ENCODE data around the gene MBP. TPM values are rescaled to one million over a fixed set of nuclear protein-coding genes. Genes with fewer than 3 reads are reported as not detected.
A peak's percentile ranks its signal among the peaks of the same experiment; 100 is the strongest.

Gene MBP
- total RNA-seq, 1 experiment from 2014 or later, result not detected

DNA sequence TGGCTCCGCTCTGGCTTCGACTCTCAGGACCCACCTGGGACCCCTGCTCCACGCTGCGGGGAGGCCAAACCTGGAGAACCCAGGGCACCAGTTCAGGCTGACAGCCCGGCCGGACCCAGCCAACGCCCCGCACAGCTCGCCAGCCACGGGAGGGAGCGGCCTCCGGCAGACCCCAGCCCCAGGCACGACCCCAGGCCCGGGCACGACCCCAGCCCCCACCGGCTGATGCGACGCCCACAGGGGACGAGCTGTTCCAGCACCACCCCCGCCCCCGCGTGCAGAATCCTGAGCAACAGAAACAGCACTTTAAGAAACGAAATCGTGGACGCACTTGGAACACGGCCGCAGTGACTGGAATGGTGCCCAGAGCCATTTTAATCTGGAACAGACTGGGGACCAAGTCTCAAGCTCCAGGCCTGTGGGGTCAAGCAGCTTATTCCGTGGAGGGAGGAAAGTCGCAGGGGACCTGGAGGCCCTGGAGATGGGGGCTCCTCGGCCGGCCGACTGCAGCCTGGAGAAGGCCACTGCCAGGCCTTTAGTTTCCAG, 74.2 kb downstream of the MBP start:
- Histone ChIP-seq H3K4me3 (no peak overlapping the region), H3K27me3 (no peaks in the 10 kb centered on the region), H3K36me3 (no peaks in the 10 kb centered on the region), H3K9me3 (no peaks in the 10 kb centered on the region)
- DNase-seq, result no peak

DNA sequence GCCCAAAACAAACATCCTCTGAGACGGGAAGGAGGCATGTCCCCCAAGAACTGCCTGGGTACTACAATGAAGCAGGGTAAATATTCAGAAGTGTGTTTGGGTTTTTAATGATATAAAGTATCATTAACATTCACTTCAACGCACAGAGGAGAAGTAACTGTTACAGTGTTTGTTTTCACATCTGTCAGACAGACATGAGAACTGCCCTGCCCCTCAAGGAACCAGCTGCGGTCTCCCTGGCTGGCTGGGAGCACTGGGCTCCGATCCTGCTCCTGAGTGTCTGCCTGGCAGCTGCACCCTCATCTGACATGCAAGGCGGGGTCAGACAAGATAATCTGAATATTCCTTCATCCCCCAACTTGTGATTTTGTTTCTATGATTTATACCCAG, 75.6 kb downstream of the MBP start:
- DNase-seq, result peak; percentile 35
- Histone ChIP-seq H3K36me3 (no peaks in the 10 kb centered on the region), H3K4me3 (no peak overlapping the region), H3K9me3 (no peaks in the 10 kb centered on the region), H3K27me3 (no peaks in the 10 kb centered on the region)

GRCh38 chr18:77056344-77057005, 76.1 kb downstream of the MBP start:
- Histone ChIP-seq H3K36me3 (no peaks in the 10 kb centered on the region), H3K9me3 (no peaks in the 10 kb centered on the region), H3K27me3 (no peaks in the 10 kb centered on the region), H3K4me3 (no peak overlapping the region)
- no peak for DNase-seq

- Histone ChIP-seq H3K9me3 (no peaks in the 10 kb centered on the region), H3K4me3 (no peak overlapping the region), H3K27me3 (no peaks in the 10 kb centered on the region), H3K36me3 (no peaks in the 10 kb centered on the region)
- no peak for DNase-seq
These were observed 76.9 kb downstream of the MBP start for GRCh38 chr18:77055429-77056300.

DNA sequence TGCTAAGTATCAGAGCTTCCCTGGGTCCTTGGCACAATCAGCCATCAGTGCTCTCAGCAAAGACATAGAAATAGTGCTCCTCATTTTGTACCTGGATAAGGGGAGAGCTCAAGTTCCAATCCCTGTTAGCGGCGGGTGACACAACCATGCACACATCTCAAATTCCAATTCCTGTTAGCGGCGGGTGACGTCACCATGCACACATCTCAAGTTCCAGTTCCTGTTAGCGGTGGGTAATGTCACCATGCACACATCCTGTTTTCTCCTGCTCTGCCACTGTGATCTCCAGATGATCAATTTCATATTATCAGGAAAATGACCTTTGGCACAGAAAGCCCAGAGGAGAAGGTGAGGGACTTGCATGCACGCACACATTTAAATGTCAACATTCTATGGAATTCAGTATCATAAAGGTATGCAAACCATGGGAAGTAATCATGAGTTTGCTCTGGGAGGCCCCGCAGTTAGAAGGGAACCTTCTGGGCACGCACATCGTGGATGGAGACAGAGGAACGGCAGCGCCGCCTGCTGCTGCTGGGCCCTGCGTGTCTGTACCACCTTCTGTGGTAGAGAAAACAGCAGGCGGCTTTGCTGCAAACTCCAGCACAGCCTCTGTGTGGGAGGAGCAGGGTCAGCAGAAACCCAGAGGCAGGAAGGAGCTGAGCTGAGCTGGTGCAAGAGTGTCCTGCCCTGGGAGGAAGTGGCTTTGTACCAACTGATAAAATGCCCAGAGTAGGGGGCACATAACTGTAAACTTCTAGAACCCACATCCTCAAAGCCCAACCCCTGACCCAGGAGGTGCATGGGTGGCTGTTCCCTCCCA, 77.8 kb downstream of the MBP start:
- Histone ChIP-seq H3K36me3 (no peaks in the 10 kb centered on the region), H3K9me3 (no peaks in the 10 kb centered on the region), H3K27me3 (no peaks in the 10 kb centered on the region), H3K4me3 (no peak overlapping the region)
- DNase-seq, result peak; percentile 68

- H3K36me3 ChIP-seq, result no peaks in the 10 kb centered on the region
- no peaks in the 10 kb centered on the region for H3K9me3 ChIP-seq
- H3K4me3 ChIP-seq, result no peak overlapping the region
- H3K27me3 ChIP-seq, result no peaks in the 10 kb centered on the region
- DNase-seq, result no peak
These were observed 78.3 kb downstream of the MBP start for GRCh38 chr18:77054288-77054605.

- no peaks in the 10 kb centered on the region for H3K27me3 ChIP-seq
- no peak for DNase-seq
- H3K9me3 ChIP-seq, result no peaks in the 10 kb centered on the region
- no peak overlapping the region for H3K4me3 ChIP-seq
- H3K36me3 ChIP-seq, result no peaks in the 10 kb centered on the region
These were observed 78.8 kb downstream of the MBP start for GRCh38 chr18:77053616-77054287.

DNA sequence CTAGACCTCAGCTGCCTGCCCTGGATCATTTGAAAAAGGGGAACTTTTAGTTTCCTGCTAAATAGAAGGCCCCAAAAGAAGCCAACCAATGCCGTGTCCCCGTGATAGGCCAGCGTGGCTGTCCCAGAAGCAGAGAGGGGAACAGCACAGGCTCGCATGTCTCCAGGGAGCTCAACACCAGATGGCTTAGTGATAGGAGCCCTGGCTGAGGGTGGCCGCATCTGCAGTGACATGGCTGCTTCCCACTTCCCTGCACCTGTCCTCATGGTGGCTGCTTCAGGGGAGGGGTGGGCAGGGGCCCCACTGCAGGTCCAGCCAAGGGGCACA, 79.6 kb downstream of the MBP start:
- no peak for DNase-seq
- Histone ChIP-seq H3K36me3 (no peaks in the 10 kb centered on the region), H3K4me3 (no peak overlapping the region), H3K9me3 (no peaks in the 10 kb centered on the region), H3K27me3 (no peaks in the 10 kb centered on the region)

- no peaks in the 10 kb centered on the region for H3K27me3 ChIP-seq
- DNase-seq, result no peak
- no peaks in the 10 kb centered on the region for H3K9me3 ChIP-seq
- no peaks in the 10 kb centered on the region for H3K36me3 ChIP-seq
- H3K4me3 ChIP-seq, result no peak overlapping the region
These were observed 80.1 kb downstream of the MBP start for GRCh38 chr18:77052297-77052982.

DNA sequence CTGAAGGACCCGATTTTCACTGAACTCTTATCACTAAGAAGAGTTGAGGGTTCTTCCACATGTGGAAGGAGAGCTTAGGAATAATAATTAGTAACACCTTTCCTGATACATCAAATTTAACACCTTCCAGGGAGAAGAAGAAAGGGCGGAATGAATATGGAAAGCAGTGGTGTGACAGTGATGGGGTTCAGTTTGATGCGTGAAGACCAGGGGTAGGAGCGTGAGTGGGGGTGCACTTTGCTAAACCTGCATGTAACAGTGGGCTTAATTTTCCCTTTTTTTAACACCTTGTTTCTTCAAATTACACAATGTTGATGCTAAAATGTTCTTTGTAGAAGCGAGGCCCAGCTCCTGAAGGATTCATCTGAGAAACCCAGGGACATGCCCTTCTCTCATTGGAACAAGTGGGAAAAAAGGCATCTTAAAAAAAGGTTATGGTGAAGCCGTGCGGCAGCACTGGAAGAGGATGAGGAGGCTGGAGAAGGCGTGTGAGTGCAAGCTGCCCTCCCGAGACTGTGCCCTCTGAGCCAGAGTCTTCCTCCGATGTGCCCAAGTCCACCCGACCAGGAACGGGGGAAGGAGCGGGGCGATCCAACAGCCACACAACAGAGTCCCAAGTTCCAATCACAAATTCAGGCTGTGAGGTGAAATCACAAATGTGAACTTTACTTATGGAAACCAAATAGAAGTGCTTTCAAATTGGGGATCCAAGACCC, 80.8 kb downstream of the MBP start:
- Histone ChIP-seq H3K9me3 (no peaks in the 10 kb centered on the region), H3K36me3 (no peaks in the 10 kb centered on the region), H3K4me3 (no peak overlapping the region), H3K27me3 (no peaks in the 10 kb centered on the region)
- no peak for DNase-seq

GRCh38 chr18:77049938-77050337, 82.6 kb downstream of the MBP start:
- Histone ChIP-seq H3K27me3 (no peaks in the 10 kb centered on the region), H3K4me3 (no peak overlapping the region), H3K9me3 (no peaks in the 10 kb centered on the region), H3K36me3 (no peaks in the 10 kb centered on the region)
- no peak for DNase-seq

GRCh38 chr18:77047803-77048419, 84.7 kb downstream of the MBP start:
- no peak overlapping the region for H3K4me3 ChIP-seq
- no peaks in the 10 kb centered on the region for H3K36me3 ChIP-seq
- H3K9me3 ChIP-seq, result no peaks in the 10 kb centered on the region
- H3K27me3 ChIP-seq, result no peaks in the 10 kb centered on the region
- DNase-seq, result no peak

DNA sequence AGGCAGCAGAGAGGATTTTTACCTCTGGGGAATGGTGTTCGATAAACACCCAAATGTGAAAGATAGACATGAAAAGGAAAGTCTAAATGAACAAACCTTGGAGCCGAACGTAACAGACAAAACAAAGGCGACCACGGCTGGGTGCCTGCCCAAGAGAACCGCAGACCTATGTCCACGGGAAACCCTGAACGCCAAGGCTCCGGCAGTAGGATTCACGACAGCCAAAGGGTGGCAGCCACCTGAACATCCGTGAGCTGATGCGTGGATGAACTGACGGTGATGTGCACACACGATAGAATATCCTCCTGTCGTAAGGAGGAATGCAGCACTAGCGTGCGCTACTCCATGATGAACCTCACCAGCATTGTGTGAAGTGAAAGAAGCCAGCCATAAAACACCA, 85.6 kb downstream of the MBP start:
- H3K9me3 ChIP-seq, result no peaks in the 10 kb centered on the region
- H3K27me3 ChIP-seq, result no peaks in the 10 kb centered on the region
- no peak for DNase-seq
- H3K4me3 ChIP-seq, result no peak overlapping the region
- H3K36me3 ChIP-seq, result no peaks in the 10 kb centered on the region

- H3K27me3 ChIP-seq, result no peaks in the 10 kb centered on the region
These were observed 86.2 kb downstream of the MBP start for GRCh38 chr18:77046409-77046808.

GRCh38 chr18:77045677-77046076, 86.9 kb downstream of the MBP start:
- Histone ChIP-seq H3K27me3 (no peaks in the 10 kb centered on the region), H3K9me3 (no peaks in the 10 kb centered on the region), H3K36me3 (no peaks in the 10 kb centered on the region), H3K4me3 (no peak overlapping the region)
- no peak for DNase-seq

More at GRCh38 chr18:77046409-77046808, 86.2 kb downstream of the MBP start:
- no peak for DNase-seq
- Histone ChIP-seq H3K4me3 (no peak overlapping the region), H3K9me3 (no peaks in the 10 kb centered on the region), H3K36me3 (no peaks in the 10 kb centered on the region)

All from MG63 (cell line).